Smooth muscle cell (in vitro differentiated cells): ENCODE measurements around the gene UPF2. TPM values are rescaled to one million over a fixed set of nuclear protein-coding genes. Genes with fewer than 3 reads are reported as not detected.

ENCODE experiments used
- DNase-seq: peaks from one replicate; lab custom pipeline; 2025; ENCODE audit not compliant: unreplicated experiment; lab: John Stamatoyannopoulos, UW
- H2AFZ ChIP-seq: fragments of 200-600 bp; sonication (generic); 2 replicates; pipeline ENCODE4 v1.6.0; 2016; ENCODE audit warnings: antibody characterized with exemption, low read depth, mild to moderate bottlenecking
- H3F3A ChIP-seq: fragments of 200-600 bp; sonication (generic); 2 replicates; pipeline ENCODE4 v1.6.0; 2017; ENCODE audit warnings: antibody characterized with exemption, low read depth
- H3K27ac ChIP-seq: fragments of 200-600 bp; sonication (generic); 2 replicates; pipeline ENCODE4 v1.5.1; 2016; ENCODE audit warnings: low read depth, mild to moderate bottlenecking
- H3K27me3 ChIP-seq: fragments of 200-600 bp; sonication (generic); 2 replicates; pipeline ENCODE4 v1.6.1; 2016; ENCODE audit warnings: low read depth, mild to moderate bottlenecking
- H3K36me3 ChIP-seq: fragments of 200-600 bp; sonication (generic); 2 replicates; pipeline ENCODE4 v1.5.1; 2016; ENCODE audit warnings: low read depth
- H3K4me1 ChIP-seq: fragments of 200-600 bp; sonication (generic); 2 replicates; pipeline ENCODE4 v1.5.1; 2016; ENCODE audit warnings: low read depth
- H3K4me2 ChIP-seq: fragments of 200-600 bp; sonication (generic); 2 replicates; pipeline ENCODE4 v1.6.0; 2016; ENCODE audit warnings: mild to moderate bottlenecking
- H3K4me3 ChIP-seq: fragments of 200-600 bp; sonication (generic); 2 replicates; pipeline ENCODE4 v1.5.1; 2016; ENCODE audit warnings: mild to moderate bottlenecking
- H3K79me2 ChIP-seq: fragments of 200-600 bp; sonication (generic); 2 replicates; pipeline ENCODE4 v1.6.0; 2016; ENCODE audit warnings: low read depth, mild to moderate bottlenecking
- H3K9ac ChIP-seq: fragments of 200-600 bp; sonication (generic); 2 replicates; pipeline ENCODE4 v1.6.0; 2016; ENCODE audit warnings: low read depth
- H3K9me3 ChIP-seq: fragments of 200-600 bp; sonication (generic); replicated peaks from 2 replicates; pipeline ENCODE4 v1.5.1; 2016; ENCODE audit warnings: low read depth
- H4K20me1 ChIP-seq: fragments of 200-600 bp; sonication (generic); 2 replicates; pipeline ENCODE4 v1.6.0; 2016; ENCODE audit warnings: low read depth
- WGBS: methylation state at CpG from one replicate; pipeline ENCODE4 v1.1.7; 2016; ENCODE audit warnings: low lambda C conversion rate; 5-methylcytosine and 5-hydroxymethylcytosine counted together
- polyA plus RNA-seq: library from polyadenylated mRNA; unstranded; fragments of >200 nt; fragmentation: Nextera tagmentation; extraction: Ambion mirVana; gene quantifications from 2 replicates; pipeline ENCODE4 v1.2.1, GENCODE V29; 2016
- total RNA-seq: library from RNA; depleted of rRNA; stranded (reverse); fragments of >200 nt; gene quantifications from 2 replicates; pipeline ENCODE4 v1.2.3, GENCODE V29; 2014
- TF ChIP-seq, protein P1 (sequence below): fragments of 200-600 bp; sonication (generic); IDR thresholded peaks from 2 replicates; pipeline ENCODE4 v1.5.1; 2017; ENCODE audit warnings: borderline replicate concordance, mild to moderate bottlenecking, antibody characterized with exemption; ENCODE audit not compliant: insufficient read depth, poor library complexity, severe bottlenecking

UPF2 gene
- total and polyA plus RNA-seq, 2 experiments from 2014 or later: 9.1 to 13.4 TPM

DNA sequence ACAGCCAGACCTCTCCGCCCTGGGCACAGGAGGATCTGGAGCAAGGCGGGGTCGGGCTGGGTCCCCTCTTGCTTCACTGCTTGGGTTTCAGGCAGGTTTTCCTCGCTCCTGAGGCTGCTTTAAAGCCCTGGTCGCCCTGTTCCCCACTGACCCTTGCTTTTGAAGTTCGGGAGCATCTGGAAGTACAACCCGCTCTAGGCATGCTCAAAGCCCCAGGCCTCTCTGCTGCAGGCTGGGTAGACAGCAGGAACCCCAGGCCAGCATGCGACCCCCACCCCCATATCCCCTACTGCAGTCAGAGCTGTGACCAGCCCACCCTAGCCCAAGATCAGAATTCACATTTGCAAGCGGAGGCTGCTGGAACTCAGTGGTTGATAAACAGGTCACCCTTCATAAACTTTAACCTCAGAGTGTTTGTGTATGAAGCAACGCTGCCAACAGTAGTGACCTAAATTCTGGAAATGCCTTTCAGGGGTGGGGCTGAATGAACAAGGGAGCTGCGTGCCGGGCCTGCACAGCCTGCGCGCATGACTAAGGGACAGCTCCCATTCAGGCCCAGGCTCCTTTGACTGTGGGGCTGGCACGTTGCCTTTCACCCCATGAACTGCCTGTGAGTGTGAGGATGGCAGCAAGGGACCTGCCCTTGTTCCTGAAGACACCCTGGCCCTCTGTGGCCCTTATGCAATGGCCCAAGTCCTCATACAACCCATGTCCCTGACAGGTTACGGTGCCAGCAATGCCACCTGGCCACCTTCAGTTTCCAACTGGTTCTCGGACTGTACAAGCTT lies 166.9 kb downstream of the UPF2 start:
- H4K20me1 ChIP-seq: no peaks in the 10 kb centered on the region
- peaks cover 18% of the 10 kb centered on the region for H3F3A ChIP-seq
- peak; percentile 11 for DNase-seq
- TF ChIP-seq, protein P1, sequence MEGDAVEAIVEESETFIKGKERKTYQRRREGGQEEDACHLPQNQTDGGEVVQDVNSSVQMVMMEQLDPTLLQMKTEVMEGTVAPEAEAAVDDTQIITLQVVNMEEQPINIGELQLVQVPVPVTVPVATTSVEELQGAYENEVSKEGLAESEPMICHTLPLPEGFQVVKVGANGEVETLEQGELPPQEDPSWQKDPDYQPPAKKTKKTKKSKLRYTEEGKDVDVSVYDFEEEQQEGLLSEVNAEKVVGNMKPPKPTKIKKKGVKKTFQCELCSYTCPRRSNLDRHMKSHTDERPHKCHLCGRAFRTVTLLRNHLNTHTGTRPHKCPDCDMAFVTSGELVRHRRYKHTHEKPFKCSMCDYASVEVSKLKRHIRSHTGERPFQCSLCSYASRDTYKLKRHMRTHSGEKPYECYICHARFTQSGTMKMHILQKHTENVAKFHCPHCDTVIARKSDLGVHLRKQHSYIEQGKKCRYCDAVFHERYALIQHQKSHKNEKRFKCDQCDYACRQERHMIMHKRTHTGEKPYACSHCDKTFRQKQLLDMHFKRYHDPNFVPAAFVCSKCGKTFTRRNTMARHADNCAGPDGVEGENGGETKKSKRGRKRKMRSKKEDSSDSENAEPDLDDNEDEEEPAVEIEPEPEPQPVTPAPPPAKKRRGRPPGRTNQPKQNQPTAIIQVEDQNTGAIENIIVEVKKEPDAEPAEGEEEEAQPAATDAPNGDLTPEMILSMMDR: no peak
- no peak overlapping the region for H3K4me3 ChIP-seq
- H3K4me1 ChIP-seq: peaks cover 26% of the 10 kb centered on the region
- peak overlapping the region; percentile 90 for H3K27ac ChIP-seq
- no peaks in the 10 kb centered on the region for H3K36me3 ChIP-seq
- no peaks in the 10 kb centered on the region for H3K9me3 ChIP-seq
- peak overlapping the region; percentile 53 for H3K9ac ChIP-seq
- peak overlapping the region; percentile 71 for H3K4me2 ChIP-seq
- H2AFZ ChIP-seq: peak overlapping the region; percentile 62
- no peaks in the 10 kb centered on the region for H3K27me3 ChIP-seq
- 47% methylated on average over 17 of the region's 17 CpGs for WGBS
- no peaks in the 10 kb centered on the region for H3K79me2 ChIP-seq

DNA sequence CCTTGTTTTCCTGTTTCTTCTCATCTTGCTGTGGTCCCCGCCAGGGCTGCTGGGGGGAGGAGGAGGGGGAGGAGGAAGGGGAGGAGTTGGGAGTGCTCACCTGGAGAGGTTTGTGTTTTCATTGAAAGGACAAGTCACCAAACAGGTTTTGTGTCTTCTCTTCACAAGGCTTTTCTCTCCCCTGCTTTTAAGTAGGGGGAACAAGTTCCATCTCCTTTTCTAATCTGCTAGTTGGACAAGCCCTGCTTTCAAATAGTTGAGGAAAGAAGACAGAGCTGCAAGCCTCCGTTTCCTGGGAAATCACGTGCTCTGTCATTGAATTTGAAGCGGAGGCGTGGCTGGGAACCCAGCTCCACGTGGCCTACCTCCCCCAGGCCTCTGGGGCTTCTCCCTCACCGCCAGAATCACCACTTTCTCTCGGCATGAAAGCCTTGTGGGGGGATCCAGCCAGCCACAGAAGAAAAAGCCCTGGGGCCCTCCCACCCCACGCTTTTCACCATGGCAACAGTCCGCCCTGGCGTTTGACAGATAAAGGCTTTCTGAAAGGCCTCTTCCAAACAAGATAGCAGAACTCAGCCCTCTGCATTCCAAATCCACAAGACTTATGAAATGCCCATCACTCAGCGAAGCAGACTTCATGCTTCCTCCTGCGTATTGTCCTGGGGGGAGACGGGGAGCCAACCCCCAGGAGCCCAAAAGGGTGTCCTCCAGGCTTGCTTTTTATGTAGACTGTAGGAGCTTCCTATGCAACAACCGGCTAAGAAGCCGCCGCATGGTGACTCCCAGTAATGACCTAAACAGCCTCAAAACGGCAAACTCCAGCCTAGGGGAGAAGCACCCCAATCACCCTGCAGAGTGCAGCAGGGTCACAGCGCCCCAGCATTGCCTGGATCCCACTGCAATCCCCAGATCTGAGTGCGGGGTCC lies 167.8 kb downstream of the UPF2 start:
- H3F3A ChIP-seq: peaks cover 18% of the 10 kb centered on the region
- peak; percentile 49 for DNase-seq
- peak overlapping the region; percentile 53 for H3K9ac ChIP-seq
- no peaks in the 10 kb centered on the region for H4K20me1 ChIP-seq
- H3K4me2 ChIP-seq: peak overlapping the region; percentile 71
- WGBS: 12% methylated on average over 19 of the region's 20 CpGs
- H3K27ac ChIP-seq: peak overlapping the region; percentile 90
- H3K9me3 ChIP-seq: no peaks in the 10 kb centered on the region
- TF ChIP-seq, protein P1: no peak
- no peaks in the 10 kb centered on the region for H3K36me3 ChIP-seq
- H3K4me3 ChIP-seq: peak overlapping the region; percentile 19
- H3K79me2 ChIP-seq: no peaks in the 10 kb centered on the region
- H3K4me1 ChIP-seq: peaks cover 26% of the 10 kb centered on the region
- peak overlapping the region; percentile 62 for H2AFZ ChIP-seq
- H3K27me3 ChIP-seq: no peaks in the 10 kb centered on the region

DNA sequence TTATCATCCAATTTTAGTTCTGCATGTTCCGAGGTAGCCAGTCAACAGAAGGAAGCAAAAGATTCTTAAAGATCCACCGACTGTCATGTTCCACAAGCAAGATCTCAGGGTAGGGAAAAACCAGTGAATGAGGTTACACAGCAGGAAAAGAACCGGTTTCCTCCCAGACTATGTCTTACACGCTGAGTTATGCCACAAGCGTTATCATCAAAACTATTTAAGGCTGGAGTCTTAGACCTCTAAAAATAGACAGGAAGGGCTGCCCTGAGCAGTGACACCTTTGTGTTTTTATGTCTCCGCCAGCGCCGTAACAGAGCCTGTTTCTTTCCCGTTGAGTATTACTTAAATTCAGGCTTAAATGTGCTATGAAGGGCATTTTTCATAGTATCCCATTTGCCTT lies 171.1 kb downstream of the UPF2 start:
- H3K9ac ChIP-seq: peak overlapping the region; percentile 26
- peaks cover 26% of the 10 kb centered on the region for H3K4me1 ChIP-seq
- no peaks in the 10 kb centered on the region for H4K20me1 ChIP-seq
- H3K27ac ChIP-seq: peak overlapping the region; percentile 75
- H3K36me3 ChIP-seq: no peaks in the 10 kb centered on the region
- WGBS: 14% methylated on average over 9 of the region's 9 CpGs
- H2AFZ ChIP-seq: peak overlapping the region; percentile 42
- no peak overlapping the region for H3K4me3 ChIP-seq
- H3K4me2 ChIP-seq: peak overlapping the region; percentile 71
- no peaks in the 10 kb centered on the region for H3K9me3 ChIP-seq
- no peak for DNase-seq
- TF ChIP-seq, protein P1: no peak
- H3F3A ChIP-seq: peaks cover 18% of the 10 kb centered on the region
- H3K27me3 ChIP-seq: no peaks in the 10 kb centered on the region
- no peaks in the 10 kb centered on the region for H3K79me2 ChIP-seq
